HG02798 (cell line): Measurements from ENCODE around the gene NEURL4.
A peak's percentile ranks its signal among the peaks of the same experiment; 100 is the strongest.
"Not testable (repeated sequence)": the region's sequence is repeated elsewhere in the genome, so short reads cannot be mapped to it uniquely, and the experiment has no call there.

Experiments used
- ATAC-seq: cut with Tn5 transposase; IDR thresholded peaks from one replicate; pipeline ENCODE4 v1.9.1; 2021; ENCODE audit warnings: mild to moderate bottlenecking; ENCODE audit not compliant: unreplicated experiment, poor library complexity

Gene NEURL4

DNA sequence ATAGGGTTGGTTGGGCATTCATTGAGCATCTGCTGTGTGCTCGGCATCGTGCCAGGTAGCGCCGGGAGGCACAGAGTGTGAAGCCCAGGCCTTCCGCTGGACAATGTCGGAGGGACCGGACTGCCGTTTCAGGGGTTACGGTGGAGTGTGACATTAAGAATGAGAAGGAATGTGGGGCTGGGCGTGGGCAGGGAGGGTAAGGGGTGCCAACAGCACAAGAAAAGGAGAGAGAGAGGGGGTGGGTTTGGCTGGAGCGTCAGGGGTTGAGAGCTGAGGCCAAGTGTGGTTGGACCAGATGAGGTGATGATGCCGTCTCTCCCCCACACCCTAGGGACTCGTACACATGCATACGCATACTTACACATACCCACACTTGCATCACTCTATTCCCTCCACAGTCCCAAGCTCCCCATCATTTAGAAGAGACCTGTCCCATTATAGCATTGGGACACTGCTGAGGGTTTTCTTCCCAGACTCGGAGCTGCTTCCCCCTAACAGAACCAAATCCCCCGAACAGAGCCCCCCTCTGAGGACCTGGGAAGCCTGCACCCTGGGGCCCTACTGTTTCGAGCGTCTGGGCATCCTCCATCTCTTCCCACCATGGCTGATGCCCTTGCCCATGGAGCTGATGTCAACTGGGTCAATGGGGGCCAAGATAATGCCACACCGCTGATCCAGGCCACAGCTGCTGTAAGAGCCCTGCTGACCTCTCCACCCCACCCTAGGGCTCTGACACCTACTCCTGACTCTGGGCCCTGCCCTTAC, 19.5 kb upstream of the NEURL4 start:
- ATAC-seq, result no peak

DNA sequence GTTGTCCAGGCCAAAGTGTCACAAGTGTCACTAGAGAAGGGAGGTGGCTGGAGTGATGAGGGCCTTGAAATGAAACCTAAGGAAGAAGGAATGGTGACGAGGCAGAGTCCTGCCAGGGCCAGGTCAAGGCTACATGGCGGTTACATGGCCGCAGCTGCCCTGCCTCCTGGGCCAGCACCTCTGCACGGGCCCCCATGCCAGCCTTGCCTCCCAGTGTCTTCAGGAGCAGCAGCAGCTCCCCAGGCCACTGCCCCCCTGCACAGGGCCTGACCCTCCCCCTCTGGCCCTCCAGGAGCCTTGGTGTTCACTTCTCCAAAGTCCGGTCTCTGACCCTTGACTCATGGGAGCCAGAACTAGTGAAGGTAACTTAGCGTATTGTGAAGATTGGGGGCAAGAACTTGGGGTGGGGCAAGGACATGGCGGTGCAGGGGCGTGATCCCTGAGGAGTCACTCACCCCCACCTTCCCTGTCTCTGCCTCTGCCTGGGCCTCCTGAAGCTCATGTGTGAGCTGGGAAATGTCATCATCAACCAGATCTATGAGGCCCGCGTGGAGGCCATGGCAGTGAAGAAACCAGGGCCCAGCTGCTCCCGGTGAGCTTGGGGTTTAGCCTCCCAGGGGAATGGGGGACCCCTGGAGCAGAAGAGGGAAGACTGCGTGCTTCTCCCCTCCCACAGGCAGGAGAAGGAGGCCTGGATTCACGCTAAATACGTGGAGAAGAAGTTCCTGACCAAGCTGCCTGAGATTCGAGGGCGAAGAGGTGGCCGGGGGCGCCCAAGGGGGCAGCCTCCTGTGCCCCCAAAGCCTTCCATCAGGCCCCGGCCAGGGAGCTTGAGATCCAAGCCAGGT, 18.7 kb upstream of the NEURL4 start:
- no peak for ATAC-seq

DNA sequence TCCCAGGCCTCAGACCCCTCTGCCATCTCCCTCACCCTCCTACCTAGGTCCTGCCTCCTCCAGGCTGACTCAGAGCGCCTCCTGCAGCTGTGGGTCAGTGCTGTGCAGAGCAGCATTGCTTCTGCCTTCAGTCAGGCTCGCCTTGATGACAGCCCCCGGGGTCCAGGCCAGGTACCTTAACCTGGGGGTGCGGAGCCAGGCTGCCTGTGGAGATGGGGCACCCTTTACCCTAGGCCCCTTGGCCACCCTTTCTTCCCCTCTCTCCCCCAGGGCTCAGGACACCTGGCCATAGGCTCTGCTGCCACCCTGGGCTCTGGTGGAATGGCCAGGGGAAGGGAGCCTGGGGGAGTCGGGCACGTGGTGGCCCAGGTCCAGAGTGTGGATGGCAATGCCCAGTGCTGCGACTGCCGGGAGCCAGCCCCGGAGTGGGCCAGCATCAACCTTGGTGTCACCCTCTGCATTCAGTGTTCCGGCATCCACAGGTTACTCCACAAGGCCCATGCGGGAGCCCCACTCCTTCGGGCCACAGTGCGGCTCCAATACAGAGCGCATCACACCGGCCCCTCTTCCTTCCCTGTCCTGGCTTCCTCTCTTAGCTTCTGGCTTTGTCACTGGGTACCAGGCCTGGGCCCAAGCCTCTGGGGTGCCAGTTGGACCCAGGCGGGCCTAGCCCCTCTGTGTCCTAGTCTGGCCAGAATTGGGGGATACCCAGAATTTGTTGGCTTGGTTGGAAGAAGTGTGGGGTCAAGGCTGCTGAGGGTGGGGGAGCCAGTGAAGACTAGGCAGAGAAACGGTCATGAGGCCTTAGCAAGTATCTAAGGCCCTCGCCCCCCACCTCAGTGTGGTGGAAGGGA, 17.9 kb upstream of the NEURL4 start:
- no peak for ATAC-seq

GRCh38 chr17:7343250-7343649, 14.1 kb upstream of the NEURL4 start:
- no peak for ATAC-seq

GRCh38 chr17:7341842-7342241, 12.7 kb upstream of the NEURL4 start:
- ATAC-seq, result no peak

- ATAC-seq, result no peak
Observed at GRCh38 chr17:7340179-7340578, 11.0 kb upstream of the NEURL4 start.

GRCh38 chr17:7337600-7337999, 8.5 kb upstream of the NEURL4 start:
- not testable (repeated sequence) for ATAC-seq

DNA sequence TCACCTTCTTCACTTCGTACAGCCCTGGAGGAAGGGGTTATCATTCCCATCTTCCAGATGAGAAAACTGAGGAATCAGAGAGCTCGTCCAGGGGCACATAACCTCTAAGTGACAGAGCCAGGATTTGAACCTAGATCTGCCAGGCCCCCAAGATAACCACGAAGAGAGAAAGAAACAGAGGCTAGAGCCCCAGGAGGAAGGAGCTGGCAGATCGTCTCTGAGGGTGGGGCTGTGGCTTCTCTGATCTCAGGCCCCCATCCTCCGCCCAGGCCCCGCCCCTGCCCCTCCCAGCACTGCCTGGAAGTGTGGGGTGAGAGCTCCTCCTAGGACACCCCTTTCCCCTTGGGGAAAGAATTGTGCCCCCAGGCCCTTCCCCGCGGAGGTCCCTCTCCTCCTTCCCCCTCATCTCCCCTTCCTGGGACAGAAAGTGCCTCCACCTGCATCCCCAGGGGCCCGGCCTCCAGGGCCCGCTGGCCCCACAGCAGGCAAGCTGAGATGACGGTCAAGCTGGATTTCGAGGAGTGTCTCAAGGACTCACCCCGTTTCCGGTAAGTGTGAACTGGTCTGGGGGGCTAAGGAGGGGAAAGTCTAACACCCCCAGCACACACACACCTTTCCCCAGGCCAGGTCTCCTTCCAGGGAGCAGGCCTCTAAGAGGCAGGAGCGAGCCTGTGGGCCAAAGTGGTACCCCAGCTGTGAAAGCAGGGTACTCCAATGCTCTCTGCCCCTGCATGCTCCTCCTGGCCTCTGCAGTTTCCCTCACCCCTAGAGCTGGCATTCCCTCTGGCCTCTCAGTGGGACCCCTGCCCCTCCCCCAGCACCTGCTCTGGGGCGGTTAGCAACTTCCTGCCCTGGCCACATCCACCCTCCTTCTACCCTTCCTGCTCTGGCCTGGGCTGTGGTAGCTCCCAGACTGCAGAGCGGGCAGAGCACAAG, 7.4 kb upstream of the NEURL4 start, which contains the start of gene ACAP1:
Gene ACAP1, plus strand, starts transcription at position 290 of the 936 bp plus-strand sequence. Its CDS starts 206 bp downstream, at position 496.
- ATAC-seq, result peak; percentile 68

GRCh38 chr17:7335765-7336164, 6.6 kb upstream of the NEURL4 start:
- not testable (repeated sequence) for ATAC-seq

- no peak for ATAC-seq
Observed at GRCh38 chr17:7334938-7335538, 5.9 kb upstream of the NEURL4 start.

- not testable (repeated sequence) for ATAC-seq
Observed at GRCh38 chr17:7332600-7333069, 3.5 kb upstream of the NEURL4 start.

- ATAC-seq, result no peak
Observed at GRCh38 chr17:7332111-7332510, 3.0 kb upstream of the NEURL4 start.

DNA sequence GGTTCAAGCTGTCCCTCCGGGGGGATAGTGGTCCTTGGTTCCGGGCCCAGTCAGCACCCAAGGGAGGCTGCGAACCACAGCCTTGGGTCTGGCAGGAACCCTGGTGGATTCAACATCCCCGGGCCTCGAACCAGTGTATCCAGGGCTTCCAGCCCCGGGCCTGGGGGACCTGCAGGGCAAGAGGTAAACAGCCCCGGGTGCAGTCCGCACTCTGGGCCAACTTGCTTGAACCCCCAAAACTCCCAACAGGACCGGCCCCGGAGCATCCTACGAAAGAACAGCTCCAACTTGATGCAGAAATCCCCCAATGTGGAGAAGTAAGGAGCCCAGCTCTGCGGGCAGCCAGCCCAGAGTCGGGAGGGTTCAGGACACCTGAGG, 1.5 kb upstream of the NEURL4 start:
- ATAC-seq, result no peak

GRCh38 chr17:7329997-7330637, 982 bp upstream of the NEURL4 start:
- peak; percentile 41 for ATAC-seq

DNA sequence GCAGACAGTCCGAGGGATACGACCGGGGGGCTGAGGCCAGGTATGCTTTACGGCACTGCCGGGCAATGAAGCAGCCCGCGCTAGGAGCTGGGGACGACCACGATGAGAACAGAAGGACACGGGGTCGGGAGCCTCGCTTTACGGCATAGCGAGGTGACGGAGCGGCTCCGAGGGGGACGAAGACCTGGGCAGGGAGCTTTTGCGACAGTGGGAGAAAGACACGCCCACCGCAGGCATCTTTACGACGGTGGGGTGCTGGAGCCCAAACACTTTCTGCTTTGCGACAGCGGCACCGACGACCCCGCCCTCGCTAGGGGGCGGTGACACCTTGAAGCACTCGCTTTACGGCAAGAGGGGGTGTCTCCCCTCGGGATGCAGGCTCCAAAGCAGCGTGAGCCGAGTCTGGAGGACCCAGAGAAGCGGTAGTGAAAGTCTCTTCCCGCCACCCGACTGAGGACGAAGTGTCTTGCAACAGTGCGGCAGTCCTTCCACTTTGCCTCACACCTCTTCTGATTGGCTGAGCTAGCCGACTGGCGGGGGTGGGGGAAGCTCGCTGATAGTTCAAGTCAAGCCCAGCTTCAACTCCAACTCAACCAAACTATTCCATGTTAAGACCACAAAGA, 350 bp upstream of the NEURL4 start:
- peak; percentile 73 for ATAC-seq

- ATAC-seq, result no peak
Observed at GRCh38 chr17:7328009-7328408, 1.1 kb downstream of the NEURL4 start.

DNA sequence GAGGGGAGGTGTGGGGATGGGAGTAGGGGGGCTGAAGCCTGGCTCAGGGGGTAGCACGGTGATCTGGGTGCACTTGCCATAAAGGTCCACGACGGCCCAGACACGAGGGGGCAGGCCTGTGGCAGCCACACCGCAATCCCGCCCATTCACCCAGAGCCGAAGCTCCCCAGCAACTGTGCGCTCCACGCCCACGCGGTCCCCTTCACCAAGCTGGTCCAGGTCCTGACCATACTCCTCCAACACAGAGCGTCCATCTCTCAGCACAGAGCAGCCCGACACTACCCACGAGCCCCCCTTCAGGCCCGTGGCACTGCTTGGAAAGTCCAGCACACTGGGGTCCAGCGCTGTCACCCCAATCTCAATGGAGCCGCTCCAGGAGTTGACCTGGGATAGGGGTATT, 1.6 kb downstream of the NEURL4 start:
- ATAC-seq, result no peak

DNA sequence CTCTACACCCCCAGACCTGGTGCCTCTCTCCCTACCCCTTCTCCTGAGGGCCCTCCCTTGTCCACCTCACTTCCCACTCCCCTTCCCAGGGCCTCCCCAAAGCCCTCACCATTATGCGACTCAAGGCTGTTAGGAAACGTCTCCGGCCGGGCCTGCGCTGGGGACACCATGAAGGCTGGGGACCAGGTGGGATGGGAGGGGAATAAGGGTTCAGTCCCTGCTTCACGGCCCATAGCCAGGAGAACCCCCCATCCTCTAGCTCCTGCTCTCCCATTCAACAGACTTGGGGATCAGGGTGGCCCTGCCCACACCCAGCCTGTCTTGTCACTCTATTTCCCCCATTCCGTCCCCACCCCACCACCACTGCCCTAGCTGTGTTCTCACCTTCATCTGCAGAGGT, 2.1 kb downstream of the NEURL4 start:
- no peak for ATAC-seq
